GM19328 (cell line): ENCODE measurements around the gene FSTL4.

Experiments used
- ATAC-seq: cut with Tn5 transposase; IDR thresholded peaks from one replicate; pipeline ENCODE4 v1.9.1; 2021; ENCODE audit warnings: mild to moderate bottlenecking, moderate library complexity; ENCODE audit not compliant: unreplicated experiment

The FSTL4 gene

DNA sequence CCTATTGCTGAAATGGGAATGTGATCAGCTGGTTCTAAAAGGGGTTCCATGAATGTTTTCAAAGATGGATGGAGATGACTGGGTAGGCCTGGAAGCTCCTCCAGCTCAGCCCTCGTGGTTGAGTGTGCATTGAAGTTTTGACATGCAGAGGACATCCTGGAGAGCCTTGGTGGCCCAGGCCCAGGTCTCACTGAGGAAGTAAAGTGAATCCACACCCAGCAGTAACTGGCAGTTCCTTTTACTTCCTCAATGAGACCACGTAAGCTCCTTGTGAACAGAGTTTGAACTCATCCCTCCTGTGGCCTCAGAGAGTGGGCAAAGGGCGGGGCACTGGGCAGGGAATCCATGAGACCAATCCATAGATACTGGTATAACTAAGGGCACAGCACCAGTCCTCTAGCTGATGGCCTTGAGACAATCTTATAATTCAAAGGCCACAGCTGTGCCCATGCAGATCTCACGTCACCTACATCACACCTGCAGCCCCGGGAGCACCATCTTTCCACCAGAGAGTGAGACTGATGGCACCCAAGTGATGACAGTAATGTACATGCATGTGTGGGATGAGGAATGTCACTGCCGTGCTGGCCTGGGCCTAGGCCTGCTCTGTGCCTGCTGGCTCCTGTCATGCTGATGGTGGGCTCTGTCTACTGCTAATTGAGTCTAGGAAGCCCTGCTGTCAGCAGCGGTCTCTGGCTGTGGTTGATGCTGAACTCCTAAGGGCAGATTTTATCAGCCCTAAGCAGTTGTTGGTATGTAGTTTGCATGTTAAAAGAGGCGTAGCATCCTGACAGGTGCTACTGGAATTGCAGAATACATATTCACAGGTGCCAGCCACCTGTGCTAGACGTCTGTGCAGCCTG lies 257.8 kb downstream of the FSTL4 start:
- no peak for ATAC-seq

DNA sequence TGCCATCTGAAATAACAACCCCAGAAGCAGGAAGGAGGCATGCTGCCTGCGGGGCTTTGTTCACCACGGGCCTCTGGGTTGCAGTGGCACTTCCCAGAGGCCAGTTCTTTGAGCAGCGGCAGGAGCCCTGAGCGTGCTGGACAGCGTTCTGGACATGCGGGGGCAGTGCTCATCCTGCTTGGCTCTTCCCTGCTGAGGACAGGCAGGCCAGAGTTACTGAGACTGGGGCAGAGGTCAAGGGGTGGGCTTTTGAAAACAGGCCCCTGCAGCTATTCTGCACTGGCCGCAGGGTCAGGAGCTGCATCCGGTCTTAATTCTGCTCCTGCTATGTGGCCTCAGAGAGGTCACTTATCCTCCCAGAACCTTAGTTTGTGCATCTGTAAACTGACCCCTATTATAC lies 258.6 kb downstream of the FSTL4 start:
- no peak for ATAC-seq

DNA sequence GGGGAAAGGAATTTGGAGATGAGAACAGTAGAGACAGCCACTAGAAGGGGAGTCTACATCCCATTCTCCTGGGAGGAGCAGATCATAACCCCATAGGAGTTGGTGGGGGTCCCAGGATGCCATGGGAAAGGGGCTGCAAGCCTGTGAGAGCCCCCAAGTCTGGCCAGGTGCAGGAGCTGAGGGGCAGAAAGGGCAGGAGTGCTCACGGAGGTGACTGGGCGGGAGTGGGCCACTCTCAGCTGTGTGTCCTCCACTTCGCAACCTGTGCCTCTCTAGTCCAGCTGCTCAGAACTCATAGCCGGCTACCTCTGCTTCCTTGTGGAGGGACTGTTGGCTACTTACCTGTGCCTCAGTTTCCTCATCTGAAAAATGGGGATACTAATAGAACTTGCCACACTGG lies 263.9 kb downstream of the FSTL4 start:
- ATAC-seq = no peak

DNA sequence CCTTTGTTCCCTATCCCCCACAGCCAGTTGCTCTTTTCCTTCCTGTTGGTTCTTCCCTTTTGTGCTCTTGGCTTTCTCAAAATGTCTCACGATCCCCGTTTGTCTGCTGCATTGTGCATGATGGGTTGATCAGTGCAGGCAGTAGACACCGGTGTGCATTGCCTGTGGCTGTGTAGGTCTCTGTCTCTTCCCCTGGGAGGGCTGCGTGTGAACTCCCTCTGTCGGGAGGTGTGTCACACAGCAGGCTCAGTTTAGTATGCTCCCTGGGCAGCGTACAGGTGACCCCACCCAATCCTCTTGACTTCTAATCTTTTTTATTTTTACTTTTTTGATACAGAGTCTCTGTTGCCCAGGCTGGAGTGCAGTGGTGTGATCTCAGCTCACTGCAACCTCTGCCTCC lies 265.3 kb downstream of the FSTL4 start:
- no peak for ATAC-seq

DNA sequence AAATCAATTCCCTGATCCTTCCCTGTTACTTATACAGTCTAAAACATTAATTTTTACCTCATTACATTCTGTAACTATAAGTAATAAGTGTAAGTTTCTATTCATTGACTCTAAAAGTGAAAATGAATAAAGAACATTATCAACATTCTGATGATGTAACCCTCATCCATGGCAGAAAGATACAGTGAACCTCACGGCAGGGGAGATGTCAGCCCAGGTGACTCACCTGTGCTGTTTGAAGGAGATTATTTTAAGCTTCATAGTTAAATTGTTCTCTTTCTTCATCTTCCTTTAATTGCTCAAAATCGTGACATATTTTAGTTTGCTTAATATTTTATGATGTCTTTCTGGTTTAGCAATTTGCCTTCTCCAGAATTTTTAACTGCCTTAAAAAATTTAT lies 268.1 kb downstream of the FSTL4 start:
- ATAC-seq = no peak

DNA sequence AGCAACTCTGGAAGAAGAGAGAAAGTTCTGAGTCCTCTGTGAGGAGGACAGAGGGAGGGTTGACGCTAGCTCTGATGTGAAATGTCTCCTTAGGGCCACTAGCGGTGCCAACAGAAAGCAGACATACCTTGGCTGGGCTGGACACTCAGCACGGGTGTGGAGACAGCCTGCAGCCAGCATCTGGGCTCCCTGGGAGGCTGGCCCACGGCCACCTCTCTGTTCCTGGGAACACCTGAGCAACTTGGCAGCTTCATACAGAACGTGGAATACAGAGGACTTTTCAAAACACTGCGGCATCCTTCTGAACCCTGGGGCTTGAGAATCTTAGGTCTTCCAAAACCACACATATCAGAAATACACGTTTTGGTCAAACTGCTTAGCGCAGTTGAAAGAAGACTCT lies 269.1 kb downstream of the FSTL4 start:
- no peak for ATAC-seq

DNA sequence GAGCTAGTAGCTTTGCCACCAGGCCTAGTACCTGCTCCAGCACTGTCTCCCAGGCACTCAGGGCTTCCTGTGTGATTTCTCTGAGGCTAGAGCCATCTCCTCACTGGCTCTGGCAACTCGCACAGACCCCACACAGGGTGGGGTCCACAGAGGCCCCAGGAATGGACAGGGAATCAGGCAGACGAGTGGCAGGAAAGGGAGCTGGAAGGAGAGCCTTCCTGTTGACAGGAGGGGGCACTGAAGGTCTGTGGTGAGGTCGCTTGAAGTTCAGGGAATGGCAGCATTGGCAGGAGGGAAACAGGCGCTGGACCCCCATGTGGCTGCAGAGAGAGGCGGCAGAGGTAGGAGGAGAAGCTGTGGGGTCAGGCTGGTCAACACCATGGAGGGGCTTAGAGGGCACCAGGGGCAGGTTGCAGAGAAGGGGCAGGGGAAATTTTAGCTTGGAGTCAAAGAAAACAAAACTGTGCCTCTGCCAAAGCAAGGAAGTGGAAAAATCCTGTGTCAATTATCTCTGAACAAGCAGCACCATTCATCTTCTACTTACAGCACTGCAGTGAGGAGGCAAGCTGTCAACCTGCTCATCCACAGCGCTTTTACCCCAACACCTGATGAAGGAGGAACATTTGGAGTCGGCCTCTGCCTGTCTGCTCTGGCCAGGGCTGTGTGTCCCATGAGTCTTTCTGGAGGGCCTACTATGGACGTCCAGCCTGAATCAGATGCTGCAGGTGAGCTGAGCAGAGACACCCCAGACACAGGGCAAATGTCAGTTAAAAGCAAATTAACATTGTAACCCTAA lies 270.2 kb downstream of the FSTL4 start:
- no peak for ATAC-seq

DNA sequence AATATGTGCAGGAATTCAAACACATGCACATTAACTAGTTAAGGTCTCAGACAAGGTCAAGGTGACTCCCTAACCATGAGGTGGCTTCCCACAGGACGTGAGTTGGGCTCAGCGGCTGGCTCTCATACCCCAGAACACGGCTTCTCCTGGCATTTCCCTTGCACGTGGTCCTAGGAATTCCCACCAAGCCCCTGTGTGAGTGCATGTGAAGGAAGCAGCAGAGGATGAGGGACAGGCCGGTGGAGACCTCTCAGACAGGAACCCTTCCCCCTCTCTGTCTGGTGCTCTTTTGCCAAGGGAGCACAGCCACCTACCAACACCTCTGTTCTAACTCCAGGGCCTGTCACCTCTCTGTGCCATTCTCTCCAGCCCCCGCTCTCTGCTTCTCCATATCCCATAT lies 271.0 kb downstream of the FSTL4 start:
- ATAC-seq = no peak

DNA sequence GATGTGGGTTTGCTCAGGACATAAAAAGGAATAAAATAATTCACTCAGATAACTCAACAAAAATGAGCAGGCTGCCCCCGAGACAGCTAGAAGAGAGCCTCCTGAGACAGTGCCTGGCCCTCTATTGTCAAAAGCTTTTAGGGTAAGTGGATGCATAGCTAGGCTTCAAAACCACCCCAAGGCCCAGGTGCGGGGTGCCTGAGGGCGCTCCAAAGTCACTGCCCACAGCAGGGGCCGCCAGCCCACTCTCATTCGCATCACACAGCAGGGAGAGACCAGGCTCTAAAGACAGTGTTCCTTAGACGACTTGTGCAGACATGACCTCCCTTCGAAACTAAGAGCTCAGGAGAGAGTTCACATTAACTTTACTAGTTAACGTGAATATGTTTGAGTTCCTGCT lies 271.5 kb downstream of the FSTL4 start:
- no peak for ATAC-seq

DNA sequence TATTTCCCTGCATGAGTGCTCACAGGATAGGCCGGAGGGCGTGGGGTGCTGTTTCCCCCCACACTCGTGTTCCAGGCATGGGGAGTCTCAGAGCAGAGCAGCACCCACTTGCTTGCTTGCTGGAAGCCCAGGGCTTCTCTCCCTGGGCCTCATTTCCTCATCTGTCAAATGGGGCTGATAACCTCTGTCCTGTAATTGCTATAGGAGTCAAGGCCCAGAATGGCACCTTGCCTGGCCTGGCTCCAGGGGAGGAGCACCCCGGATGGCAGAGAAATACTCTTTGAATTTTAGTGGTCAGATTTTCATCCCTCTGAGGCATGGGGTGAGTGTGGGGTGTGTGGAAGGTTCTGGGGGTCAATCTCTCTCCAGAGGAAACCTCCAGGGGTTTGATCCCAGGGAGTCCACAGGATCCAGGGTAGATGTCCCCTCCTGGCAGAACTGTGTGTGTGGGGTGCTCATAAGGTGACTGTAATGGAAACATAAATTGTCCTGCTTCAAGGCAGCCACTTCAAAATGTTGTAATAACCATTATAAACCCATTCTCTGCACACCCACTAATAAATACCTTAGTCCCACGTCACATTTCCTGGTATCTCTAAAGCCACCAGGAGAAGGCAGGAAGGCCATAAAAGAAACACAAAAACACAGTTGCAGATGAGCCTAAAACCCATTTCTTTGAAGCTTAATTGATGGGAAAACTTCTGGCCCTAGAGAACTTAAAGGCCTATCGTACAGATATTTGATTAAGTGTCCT lies 272.2 kb downstream of the FSTL4 start:
- no peak for ATAC-seq

DNA sequence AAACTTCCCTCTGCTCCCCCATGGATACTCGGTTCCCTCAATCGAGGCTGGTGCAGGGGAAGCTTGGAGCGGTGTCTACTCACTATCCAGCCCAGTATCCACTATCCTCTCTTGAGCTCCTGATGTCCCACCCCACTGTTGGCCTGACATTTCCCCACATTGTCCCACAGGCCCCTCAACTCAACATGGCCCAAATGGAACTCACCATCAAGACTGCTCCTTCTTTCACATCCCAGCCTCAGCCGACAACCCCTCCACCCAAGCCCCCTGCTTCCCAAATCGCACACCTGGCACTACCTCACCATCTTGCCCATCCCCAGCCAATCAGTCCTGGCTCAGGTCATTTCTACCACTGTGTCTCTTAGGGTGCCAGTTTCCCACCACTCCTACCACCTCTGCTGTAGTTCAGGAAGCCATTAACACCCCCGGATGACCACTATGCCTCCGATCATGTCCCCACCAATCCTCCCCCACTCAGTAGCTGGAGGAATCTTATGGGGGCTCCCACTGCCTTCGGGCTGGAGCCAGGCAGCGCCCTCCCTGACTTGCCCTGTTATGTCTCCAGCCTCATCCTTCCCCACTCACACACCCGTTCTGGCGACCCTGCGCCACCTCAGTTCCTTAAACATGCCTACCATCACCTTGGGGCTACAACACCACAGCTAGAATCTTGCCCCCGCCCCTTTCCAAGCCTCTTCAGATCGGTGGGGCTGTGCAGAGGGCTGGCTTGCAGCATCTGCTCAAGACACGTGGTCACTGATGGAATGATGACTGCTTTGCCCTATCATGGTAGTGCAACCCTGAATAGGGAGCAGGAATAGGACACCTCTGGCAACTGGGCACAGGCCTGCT lies 273.6 kb downstream of the FSTL4 start:
- ATAC-seq = no peak

DNA sequence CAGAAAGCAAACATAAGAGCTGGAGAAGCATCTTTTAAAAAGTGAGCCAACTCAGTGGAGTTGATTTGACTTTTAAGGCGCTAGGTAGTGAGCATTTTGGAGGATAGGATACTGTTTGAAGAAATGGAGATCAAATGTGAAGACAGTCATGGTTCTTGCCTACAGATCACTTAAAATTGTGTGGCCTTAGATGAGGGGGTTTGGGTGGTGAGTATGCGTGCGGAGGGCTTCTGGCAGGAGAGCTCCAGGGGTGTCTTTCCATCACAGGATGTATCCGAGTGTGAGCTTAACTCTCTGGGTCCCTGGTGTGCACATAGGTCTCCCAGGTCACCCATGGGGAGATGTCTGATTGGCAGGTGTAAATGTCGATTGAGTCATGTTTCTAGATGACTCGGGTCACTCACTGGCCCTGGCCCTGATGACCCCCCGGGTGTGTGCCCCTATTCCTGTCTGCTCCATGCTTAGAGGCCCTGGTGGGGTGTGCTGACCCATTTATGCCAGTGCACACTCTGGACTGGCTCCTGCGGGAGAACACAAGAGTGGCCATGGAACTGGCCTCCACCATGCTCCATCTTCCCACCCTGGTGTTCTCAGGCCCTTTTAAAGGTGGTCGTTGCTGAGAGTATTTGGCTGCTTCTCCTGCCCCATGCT lies 274.4 kb downstream of the FSTL4 start:
- no peak for ATAC-seq

DNA sequence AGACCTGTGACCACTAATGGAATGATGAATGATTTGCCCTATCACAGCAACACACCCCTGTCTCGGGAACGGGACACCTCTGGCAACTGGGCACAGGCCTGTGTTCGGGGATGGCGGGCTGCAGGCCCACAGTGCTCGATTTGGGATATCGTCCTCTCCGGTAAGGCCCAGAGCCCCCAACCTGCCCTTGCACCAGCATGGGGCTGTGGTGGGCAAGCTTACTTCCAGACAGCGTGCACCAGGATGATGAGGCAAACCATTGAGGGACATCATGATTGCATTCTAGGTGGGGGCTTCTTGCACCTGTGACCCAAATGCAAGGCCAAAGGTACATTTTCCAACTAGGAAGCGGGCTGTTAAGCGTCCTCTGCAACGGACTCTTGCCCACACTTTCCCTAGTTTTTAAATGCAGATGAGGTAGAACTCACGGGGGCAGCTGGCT lies 275.4 kb downstream of the FSTL4 start:
- no peak for ATAC-seq

DNA sequence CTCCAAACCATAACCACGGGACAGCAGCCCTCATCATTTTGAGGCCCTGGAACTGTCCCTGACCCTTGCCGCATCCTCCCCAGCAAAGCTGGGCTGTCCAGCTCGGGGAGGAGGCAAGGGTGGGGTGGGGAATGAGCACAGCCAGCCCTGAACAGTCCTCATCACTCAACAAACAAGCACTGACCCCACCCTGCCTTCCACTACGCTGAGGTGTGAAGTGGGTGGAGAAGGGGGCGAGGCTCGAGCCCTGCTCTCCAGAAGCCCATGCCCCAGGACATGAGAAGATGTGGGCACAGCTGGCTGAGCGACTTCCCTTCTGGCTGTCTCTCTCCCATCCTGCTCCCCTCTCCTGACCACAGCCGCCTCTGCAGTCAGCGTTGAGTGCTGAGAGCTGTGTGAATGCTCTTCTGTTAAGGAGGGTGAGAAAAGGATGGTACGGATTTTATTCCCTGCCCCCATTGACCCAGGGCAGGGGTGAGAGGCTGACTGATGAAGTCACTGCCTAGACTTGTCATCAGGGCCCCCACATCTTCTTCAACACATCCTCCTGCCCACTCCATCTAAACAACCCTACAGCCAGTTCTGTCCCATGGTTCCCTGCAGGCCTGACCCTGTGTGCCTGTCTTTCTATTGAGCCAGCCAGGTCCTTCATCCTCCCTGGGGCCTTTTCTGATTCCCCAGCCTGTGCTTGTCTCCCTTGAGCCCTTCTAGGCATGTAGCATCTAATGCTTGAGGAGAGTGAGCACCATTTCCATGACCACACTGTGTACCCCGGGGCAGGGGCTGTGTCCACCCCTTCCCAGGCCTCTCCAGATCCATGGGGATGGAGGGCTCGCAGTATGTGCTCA lies 276.0 kb downstream of the FSTL4 start:
- ATAC-seq = no peak

DNA sequence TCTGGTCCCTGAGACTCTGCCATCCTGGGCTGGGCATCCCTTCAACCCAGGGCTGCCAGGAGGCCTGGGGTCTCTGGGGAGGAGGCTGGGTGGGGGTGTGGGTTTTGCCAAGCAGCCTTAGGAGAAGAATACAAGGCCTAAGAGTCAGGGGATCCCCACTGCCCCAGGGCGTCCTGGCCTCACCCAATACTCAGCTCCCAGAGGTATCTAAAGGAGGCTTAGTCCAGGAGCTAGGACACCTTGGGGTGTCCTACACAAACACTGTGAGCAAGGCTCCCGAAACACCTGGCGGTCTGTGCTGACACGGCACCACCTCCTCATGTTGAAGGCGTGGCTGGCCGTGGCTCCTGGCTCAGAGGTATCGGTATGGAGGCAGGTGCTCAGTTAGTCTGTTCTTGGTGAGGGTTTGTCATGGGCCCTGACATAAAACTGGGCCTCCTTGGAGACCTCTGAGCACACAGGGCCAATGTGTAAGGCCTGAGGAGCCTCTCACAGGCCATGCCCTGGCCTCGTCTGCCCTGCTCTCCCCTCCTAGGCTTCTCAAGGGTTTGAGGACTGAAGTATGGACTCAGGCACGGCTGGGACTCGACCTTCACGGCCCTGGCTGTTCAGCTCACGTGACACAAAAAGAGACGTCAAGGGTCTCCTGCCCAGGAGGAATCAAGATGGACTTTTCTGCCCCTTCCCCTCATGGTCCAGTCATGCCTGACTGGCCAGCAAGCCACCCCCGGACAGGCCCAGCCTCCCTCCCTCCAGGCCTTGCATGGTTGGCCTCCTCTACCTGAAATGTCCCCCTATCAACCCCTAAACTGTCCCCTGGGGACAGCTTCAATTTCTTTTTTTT lies 277.3 kb downstream of the FSTL4 start:
- no peak for ATAC-seq

DNA sequence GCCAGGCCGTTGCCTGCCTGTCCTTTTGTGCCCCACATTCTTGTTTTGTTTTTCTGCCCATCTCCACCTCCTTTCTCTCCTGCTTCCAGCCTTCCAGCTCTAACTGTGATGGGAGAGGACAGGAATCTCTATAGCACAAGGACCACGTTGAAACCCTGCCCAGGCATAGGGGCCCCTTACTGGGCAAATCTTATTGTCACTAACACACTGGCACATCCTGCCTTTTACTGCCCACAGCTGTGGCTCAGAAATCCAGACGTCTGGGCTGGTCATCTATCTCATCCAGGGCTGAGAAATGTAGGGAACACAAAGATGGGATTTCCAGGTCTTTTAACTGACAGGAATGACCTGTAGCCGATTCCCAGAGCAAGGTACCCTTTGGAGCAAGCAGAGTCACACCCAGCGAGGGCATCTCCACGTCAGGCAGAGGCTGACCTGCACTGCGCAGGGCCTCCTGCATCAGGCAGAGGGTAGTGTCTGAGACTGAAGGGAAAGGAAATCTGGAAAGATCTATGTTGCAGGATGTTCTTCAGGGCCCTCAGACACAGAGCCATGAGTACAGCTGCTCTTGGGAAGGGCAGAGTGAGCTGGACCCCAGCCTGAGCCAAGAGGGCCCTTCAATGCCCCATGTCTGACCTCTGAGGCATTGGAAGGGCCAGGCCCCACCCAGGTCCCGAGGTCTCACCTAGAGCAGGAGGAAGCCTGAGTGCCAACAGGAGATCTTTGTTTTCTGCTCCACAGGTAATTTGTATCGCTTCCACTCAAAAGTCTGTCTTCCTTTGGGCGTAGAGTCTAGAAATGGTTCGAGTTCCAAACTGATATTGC lies 278.8 kb downstream of the FSTL4 start:
- no peak for ATAC-seq

DNA sequence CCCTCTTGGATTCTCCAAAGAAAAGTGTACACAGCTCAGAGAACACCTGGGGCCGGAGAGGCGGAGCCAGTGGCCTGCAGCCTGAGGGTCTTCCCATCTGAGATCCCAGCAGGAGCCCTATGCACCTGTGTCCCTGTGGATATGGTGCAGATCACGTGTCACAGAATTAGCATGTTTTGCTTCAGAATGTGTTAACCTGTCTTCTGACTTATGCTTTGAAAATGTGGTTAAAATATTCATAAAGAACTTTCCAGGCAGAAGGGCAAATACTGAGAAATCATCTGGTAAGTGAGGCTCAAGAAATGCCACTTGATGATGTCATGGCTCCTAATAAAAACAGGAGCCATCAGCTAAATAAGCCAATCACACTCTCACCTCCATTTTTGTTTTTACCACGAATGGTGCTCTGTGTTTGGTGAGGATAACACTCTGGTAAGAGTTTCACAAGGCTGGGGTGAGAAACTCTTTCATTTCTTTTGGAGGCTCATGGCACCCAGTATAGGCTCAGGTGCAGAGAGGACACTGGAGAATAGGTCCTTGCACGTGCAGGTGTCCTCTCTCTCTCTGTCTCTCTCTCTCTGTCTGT lies 279.8 kb downstream of the FSTL4 start:
- ATAC-seq = no peak
